ENCODE data around the gene TPX2.

Gene TPX2

GRCh38 chr20:31801508-31801907 lies 62.4 kb downstream of the TPX2 start:
- ATAC-seq, result no peak
- TF ChIP-seq ZNF70 (CRISPR knock-in tag; IDR thresholded peaks at IDR 0.05) (no peak), TCF4 (CRISPR knock-in tag; IDR thresholded peaks at IDR 0.05; ENCODE audit: borderline replicate concordance) (no peak), ISL1 (CRISPR knock-in tag; IDR thresholded peaks at IDR 0.05) (no peak), CSRNP3 (CRISPR knock-in tag; IDR thresholded peaks at IDR 0.05) (no peak), ZC3H10 (CRISPR knock-in tag; IDR thresholded peaks at IDR 0.05) (no peak), ZFP3 (CRISPR knock-in tag; IDR thresholded peaks at IDR 0.05) (no peak), CSDC2 (CRISPR knock-in tag; IDR thresholded peaks at IDR 0.05) (no peak), ZNF8 (CRISPR knock-in tag; IDR thresholded peaks at IDR 0.05) (no peak)

- no peak for ATAC-seq
- TF ChIP-seq ESRRG (CRISPR knock-in tag; IDR thresholded peaks at IDR 0.05), result no peak
- TF ChIP-seq TCF4 (CRISPR knock-in tag; IDR thresholded peaks at IDR 0.05; ENCODE audit: borderline replicate concordance), result peak; percentile 63; the same call in 1 of the 2 replicates
Observed at GRCh38 chr20:31803552-31804291, 64.6 kb downstream of the TPX2 start.

GRCh38 chr20:31806564-31807355 lies 67.7 kb downstream of the TPX2 start:
- no peak for ATAC-seq
- no peak for TF ChIP-seq ARNTL (CRISPR knock-in tag; IDR thresholded peaks at IDR 0.05; ENCODE audit: borderline replicate concordance, low read depth)
- TF ChIP-seq POU6F1 (CRISPR knock-in tag; IDR thresholded peaks at IDR 0.05; ENCODE audit: borderline replicate concordance, low read depth), result no peak
- TF ChIP-seq BACH2 (CRISPR knock-in tag; IDR thresholded peaks at IDR 0.05; ENCODE audit: borderline replicate concordance), result no peak
- TF ChIP-seq RARB (CRISPR knock-in tag; IDR thresholded peaks at IDR 0.05), result no peak

- ATAC-seq, result no peak
- no peak for TF ChIP-seq CSDC2 (CRISPR knock-in tag; IDR thresholded peaks at IDR 0.05)
- no peak for TF ChIP-seq ISL1 (CRISPR knock-in tag; IDR thresholded peaks at IDR 0.05)
- no peak for TF ChIP-seq ZNF70 (CRISPR knock-in tag; IDR thresholded peaks at IDR 0.05)
- TF ChIP-seq GLIS3 (CRISPR knock-in tag; IDR thresholded peaks at IDR 0.05), result no peak
- TF ChIP-seq TCF4 (CRISPR knock-in tag; IDR thresholded peaks at IDR 0.05; ENCODE audit: borderline replicate concordance), result no peak
- TF ChIP-seq POU6F1 (CRISPR knock-in tag; IDR thresholded peaks at IDR 0.05; ENCODE audit: borderline replicate concordance, low read depth), result no peak
- no peak for TF ChIP-seq PPARA (CRISPR knock-in tag; IDR thresholded peaks at IDR 0.05; ENCODE audit: borderline replicate concordance)
- TF ChIP-seq PATZ1 (CRISPR knock-in tag; IDR thresholded peaks at IDR 0.05; ENCODE audit: borderline replicate concordance), result no peak
- no peak for TF ChIP-seq ZFP3 (CRISPR knock-in tag; IDR thresholded peaks at IDR 0.05)
- no peak for TF ChIP-seq OSR1 (CRISPR knock-in tag; IDR thresholded peaks at IDR 0.05)
- no peak for TF ChIP-seq ARNTL (CRISPR knock-in tag; IDR thresholded peaks at IDR 0.05; ENCODE audit: borderline replicate concordance, low read depth)
- TF ChIP-seq ZC3H10 (CRISPR knock-in tag; IDR thresholded peaks at IDR 0.05), result no peak
Observed at GRCh38 chr20:31808481-31808880, 69.4 kb downstream of the TPX2 start.

- ATAC-seq, result no peak
- TF ChIP-seq GLIS3 (CRISPR knock-in tag; IDR thresholded peaks at IDR 0.05) (no peak), TSHZ2 (CRISPR knock-in tag; IDR thresholded peaks at IDR 0.05) (no peak), CSRNP3 (CRISPR knock-in tag; IDR thresholded peaks at IDR 0.05) (no peak), ARNTL (CRISPR knock-in tag; IDR thresholded peaks at IDR 0.05; ENCODE audit: borderline replicate concordance, low read depth) (no peak), BACH2 (CRISPR knock-in tag; IDR thresholded peaks at IDR 0.05; ENCODE audit: borderline replicate concordance) (no peak), OSR1 (CRISPR knock-in tag; IDR thresholded peaks at IDR 0.05) (no peak)
Observed at GRCh38 chr20:31809661-31810060, 70.6 kb downstream of the TPX2 start.
